Neural progenitor cell (in vitro differentiated cells): ENCODE data around the gene PIK3R2. TPM values are rescaled to one million over a fixed set of nuclear protein-coding genes. Genes with fewer than 3 reads are reported as not detected.
A peak's percentile ranks its signal among the peaks of the same experiment; 100 is the strongest.

Experiments
- DNase-seq: peaks from one replicate; pipeline ENCODE4 v3.0.0-alpha.2; 2016; ENCODE audit warnings: low spot score
- H2AFZ ChIP-seq: fragments of 200-600 bp; sonication (generic); replicated peaks from 2 replicates; pipeline ENCODE4 v1.6.1; 2016; ENCODE audit warnings: antibody characterized with exemption
- H3F3A ChIP-seq: fragments of 200-600 bp; sonication (generic); 2 replicates; pipeline ENCODE4 v1.6.1; 2016; ENCODE audit warnings: antibody characterized with exemption, low read depth
- H3K27ac ChIP-seq: fragments of 200-600 bp; sonication (generic); 2 replicates; pipeline ENCODE4 v1.5.1; 2016; ENCODE audit warnings: mild to moderate bottlenecking
- H3K27me3 ChIP-seq: fragments of 200-600 bp; sonication (generic); 2 replicates; pipeline ENCODE4 v1.6.1; 2016; ENCODE audit warnings: mild to moderate bottlenecking, moderate library complexity
- H3K36me3 ChIP-seq: fragments of 200-600 bp; sonication (generic); 2 replicates; pipeline ENCODE4 v1.5.1; 2016
- H3K4me1 ChIP-seq: fragments of 200-600 bp; sonication (generic); 2 replicates; pipeline ENCODE4 v1.6.1; 2016; ENCODE audit warnings: mixed run types
- H3K4me2 ChIP-seq: fragments of 200-600 bp; sonication (generic); 2 replicates; pipeline ENCODE4 v1.6.1; 2016
- H3K4me3 ChIP-seq: fragments of 200-600 bp; sonication (generic); 2 replicates; pipeline ENCODE4 v1.5.1; 2016
- H3K79me2 ChIP-seq: fragments of 200-600 bp; sonication (generic); 2 replicates; pipeline ENCODE4 v1.6.1; 2016; ENCODE audit warnings: low read depth
- H3K9ac ChIP-seq: fragments of 200-600 bp; sonication (generic); 2 replicates; pipeline ENCODE4 v1.6.1; 2016
- H3K9me3 ChIP-seq: fragments of 200-600 bp; sonication (generic); 2 replicates; pipeline ENCODE4 v1.5.1; 2016; ENCODE audit warnings: low read depth
- H4K20me1 ChIP-seq: fragments of 200-600 bp; sonication (generic); 2 replicates; pipeline ENCODE4 v1.6.1; 2016; ENCODE audit warnings: low read depth
- H3K27ac Mint-ChIP-seq: 3 replicates; pipeline ENCODE4 v1.8.0; 2021; ENCODE audit warnings: mixed read lengths
- H3K27me3 Mint-ChIP-seq: 2 replicates; pipeline ENCODE4 v1.8.0; 2022; ENCODE audit warnings: low read depth, mild to moderate bottlenecking, inconsistent platforms, moderate library complexity, mixed read lengths; ENCODE audit not compliant: insufficient read depth
- H3K36me3 Mint-ChIP-seq: 3 replicates; pipeline ENCODE4 v1.8.0; 2021; ENCODE audit warnings: mixed read lengths
- H3K4me1 Mint-ChIP-seq: 3 replicates; pipeline ENCODE4 v1.8.0; 2021; ENCODE audit warnings: mixed read lengths
- H3K4me3 Mint-ChIP-seq: 3 replicates; pipeline ENCODE4 v1.8.0; 2021; ENCODE audit warnings: mild to moderate bottlenecking, moderate library complexity, mixed read lengths
- H3K9me3 Mint-ChIP-seq: 3 replicates; pipeline ENCODE4 v1.8.0; 2020; ENCODE audit warnings: mixed read lengths
- CTCF ChIP-seq: fragments of 200-600 bp; sonication (generic); IDR thresholded peaks from 2 replicates; pipeline ENCODE4 v1.5.1; 2017; ENCODE audit warnings: antibody characterized with exemption, mild to moderate bottlenecking
- EZH2 ChIP-seq: fragments of 200-600 bp; sonication (generic); IDR thresholded peaks from 2 replicates; pipeline ENCODE4 v1.6.1; 2017; ENCODE audit warnings: antibody characterized with exemption, mild to moderate bottlenecking, moderate library complexity
- EZH2phosphoT487 ChIP-seq: fragments of 200-600 bp; sonication (generic); IDR thresholded peaks from 2 replicates; pipeline ENCODE4 v1.6.1; 2017; ENCODE audit warnings: antibody characterized with exemption
- total RNA-seq: library from RNA; depleted of rRNA; stranded (reverse); fragments of >200 nt; gene quantifications from 2 replicates; pipeline ENCODE4 v1.2.3, GENCODE V29; 2015; ENCODE audit warnings: low replicate concordance

PIK3R2 gene
- total RNA-seq, 1 donor from 2014 or later, result 21.4 TPM

GRCh38 chr19:18110609-18111232 lies 42.2 kb upstream of the PIK3R2 start:
- H3K36me3 Mint-ChIP-seq, result no peaks in the 10 kb centered on the region
- Histone ChIP-seq H3F3A (peaks cover 27% of the 10 kb centered on the region), H3K9ac (no peak overlapping the region), H3K4me3 (peak overlapping the region; percentile 76), H3K9me3 (no peaks in the 10 kb centered on the region), H4K20me1 (peaks cover 6% of the 10 kb centered on the region), H3K4me2 (peak overlapping the region; percentile 97), H3K27ac (no peak overlapping the region), H3K79me2 (no peaks in the 10 kb centered on the region), H3K36me3 (no peaks in the 10 kb centered on the region), H2AFZ (peak overlapping the region; percentile 94), H3K27me3 (peaks cover 33% of the 10 kb centered on the region), H3K4me1 (no peaks in the 10 kb centered on the region)
- peak overlapping the region; percentile 79 for H3K4me3 Mint-ChIP-seq
- peaks cover 3% of the 10 kb centered on the region for H3K9me3 Mint-ChIP-seq
- peaks cover 23% of the 10 kb centered on the region for H3K4me1 Mint-ChIP-seq
- TF ChIP-seq EZH2phosphoT487, result no peak
- no peak for TF ChIP-seq CTCF
- no peak for TF ChIP-seq EZH2
- no peak overlapping the region for H3K27ac Mint-ChIP-seq
- DNase-seq, result no peak
- H3K27me3 Mint-ChIP-seq, result peaks cover 29% of the 10 kb centered on the region

- H3K9me3 ChIP-seq, result no peaks in the 10 kb centered on the region
- TF ChIP-seq EZH2, result no peak
- peak; percentile 83 for TF ChIP-seq CTCF
- TF ChIP-seq EZH2phosphoT487, result no peak
- Mint-ChIP-seq H3K4me1 (peaks cover 31% of the 10 kb centered on the region), H3K36me3 (no peaks in the 10 kb centered on the region), H3K27ac (peak overlapping the region; percentile 61), H3K4me3 (peak overlapping the region; percentile 71), H3K27me3 (peaks cover 31% of the 10 kb centered on the region), H3K9me3 (peaks cover 3% of the 10 kb centered on the region)
- peaks cover 31% of the 10 kb centered on the region for H3K27me3 ChIP-seq
- H3K4me2 ChIP-seq, result no peak overlapping the region
- H3K4me1 ChIP-seq, result peaks cover 4% of the 10 kb centered on the region
- DNase-seq, result peak; percentile 92
- H3K36me3 ChIP-seq, result no peaks in the 10 kb centered on the region
- peak overlapping the region; percentile 14 for H2AFZ ChIP-seq
- no peak overlapping the region for H3K27ac ChIP-seq
- H3K9ac ChIP-seq, result no peak overlapping the region
- no peak overlapping the region for H3K4me3 ChIP-seq
- peaks cover 27% of the 10 kb centered on the region for H3F3A ChIP-seq
- H4K20me1 ChIP-seq, result peaks cover 6% of the 10 kb centered on the region
- no peaks in the 10 kb centered on the region for H3K79me2 ChIP-seq
Observed at GRCh38 chr19:18112989-18113478, 39.9 kb upstream of the PIK3R2 start.

GRCh38 chr19:18113827-18114226 lies 39.1 kb upstream of the PIK3R2 start:
- Mint-ChIP-seq H3K9me3 (peaks cover 3% of the 10 kb centered on the region), H3K4me3 (no peak overlapping the region), H3K27me3 (peaks cover 28% of the 10 kb centered on the region), H3K4me1 (peaks cover 32% of the 10 kb centered on the region), H3K36me3 (no peaks in the 10 kb centered on the region), H3K27ac (peak overlapping the region; percentile 87)
- DNase-seq, result no peak
- no peak overlapping the region for H2AFZ ChIP-seq
- H3K36me3 ChIP-seq, result no peaks in the 10 kb centered on the region
- H3K79me2 ChIP-seq, result peaks cover 7% of the 10 kb centered on the region
- no peak overlapping the region for H3K4me2 ChIP-seq
- no peaks in the 10 kb centered on the region for H3K9me3 ChIP-seq
- TF ChIP-seq EZH2, result no peak
- TF ChIP-seq CTCF, result no peak
- TF ChIP-seq EZH2phosphoT487, result no peak
- peaks cover 22% of the 10 kb centered on the region for H3F3A ChIP-seq
- peaks cover 4% of the 10 kb centered on the region for H3K4me1 ChIP-seq
- peaks cover 11% of the 10 kb centered on the region for H4K20me1 ChIP-seq
- no peak overlapping the region for H3K4me3 ChIP-seq
- peaks cover 23% of the 10 kb centered on the region for H3K27me3 ChIP-seq
- H3K9ac ChIP-seq, result no peak overlapping the region
- no peak overlapping the region for H3K27ac ChIP-seq
